C4-2B (cell line): ENCODE measurements around the gene URI1.

ENCODE experiments used
- ZFX ChIP-seq: fragments of 450-650 bp; IDR thresholded peaks from 2 replicates; pipeline ENCODE4 v1.6.1; 2017
- TF ChIP-seq, protein P1 (sequence below): fragments of 450-650 bp; conservative IDR thresholded peaks from 2 replicates; pipeline ENCODE4 v1.5.1; 2017; ENCODE audit warnings: mild to moderate bottlenecking

DNA sequence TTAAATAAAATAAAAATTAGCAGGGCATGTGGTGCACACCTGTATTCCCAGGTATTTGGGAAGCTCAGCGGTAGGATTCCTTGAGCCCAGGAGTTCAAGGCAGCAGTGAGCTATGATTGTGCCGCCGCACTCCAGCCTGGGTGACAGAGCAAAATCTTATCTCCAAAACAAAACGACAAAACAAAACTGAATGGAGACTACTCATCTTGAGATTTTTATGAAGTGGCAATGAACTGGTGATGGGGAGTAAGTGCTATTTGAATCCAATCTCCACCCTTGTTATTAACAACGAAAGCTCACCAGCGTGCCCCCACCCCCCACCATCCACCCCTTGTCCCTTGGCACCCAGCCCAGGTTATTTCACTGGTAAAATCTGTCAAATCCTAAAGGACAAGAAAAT is 45.2 kb upstream of the URI1 start:
- TF ChIP-seq ZFX, result no peak
- TF ChIP-seq, protein P1, sequence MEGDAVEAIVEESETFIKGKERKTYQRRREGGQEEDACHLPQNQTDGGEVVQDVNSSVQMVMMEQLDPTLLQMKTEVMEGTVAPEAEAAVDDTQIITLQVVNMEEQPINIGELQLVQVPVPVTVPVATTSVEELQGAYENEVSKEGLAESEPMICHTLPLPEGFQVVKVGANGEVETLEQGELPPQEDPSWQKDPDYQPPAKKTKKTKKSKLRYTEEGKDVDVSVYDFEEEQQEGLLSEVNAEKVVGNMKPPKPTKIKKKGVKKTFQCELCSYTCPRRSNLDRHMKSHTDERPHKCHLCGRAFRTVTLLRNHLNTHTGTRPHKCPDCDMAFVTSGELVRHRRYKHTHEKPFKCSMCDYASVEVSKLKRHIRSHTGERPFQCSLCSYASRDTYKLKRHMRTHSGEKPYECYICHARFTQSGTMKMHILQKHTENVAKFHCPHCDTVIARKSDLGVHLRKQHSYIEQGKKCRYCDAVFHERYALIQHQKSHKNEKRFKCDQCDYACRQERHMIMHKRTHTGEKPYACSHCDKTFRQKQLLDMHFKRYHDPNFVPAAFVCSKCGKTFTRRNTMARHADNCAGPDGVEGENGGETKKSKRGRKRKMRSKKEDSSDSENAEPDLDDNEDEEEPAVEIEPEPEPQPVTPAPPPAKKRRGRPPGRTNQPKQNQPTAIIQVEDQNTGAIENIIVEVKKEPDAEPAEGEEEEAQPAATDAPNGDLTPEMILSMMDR, result no peak
